ENCODE results near the gene GBP4.

Gene GBP4

GRCh38 chr1:89174491-89174890 is 24.3 kb downstream of the GBP4 start:
- no peak overlapping the region for H3K4me2 ChIP-seq (ENCODE audit: low read length)
- H3K27ac ChIP-seq: no peak overlapping the region
- no peaks in the 10 kb centered on the region for H3K27me3 ChIP-seq (ENCODE audit: control insufficient read depth, insufficient read depth, low read length)
- no peak overlapping the region for H3K9ac ChIP-seq
- no peaks in the 10 kb centered on the region for H3K79me2 ChIP-seq
- H3K36me3 ChIP-seq (ENCODE audit: control insufficient read depth, insufficient read depth, low read length): no peaks in the 10 kb centered on the region
- no peaks in the 10 kb centered on the region for H3K9me3 ChIP-seq (ENCODE audit: control insufficient read depth, low read length)
- TF ChIP-seq CTCF (IDR thresholded peaks at IDR 0.05): no peak
- no peak overlapping the region for H2AFZ ChIP-seq
- H3K4me1 ChIP-seq: no peaks in the 10 kb centered on the region
- H3K4me3 ChIP-seq (ENCODE audit: low read depth, low read length): no peak overlapping the region

GRCh38 chr1:89172468-89173143 is 26.1 kb downstream of the GBP4 start:
- no peak for TF ChIP-seq CTCF (IDR thresholded peaks at IDR 0.05)
- Histone ChIP-seq H3K27ac (no peak overlapping the region), H3K9me3 (ENCODE audit: control insufficient read depth, low read length) (no peaks in the 10 kb centered on the region), H2AFZ (no peak overlapping the region), H3K4me1 (no peaks in the 10 kb centered on the region), H3K27me3 (ENCODE audit: control insufficient read depth, insufficient read depth, low read length) (no peaks in the 10 kb centered on the region), H3K4me3 (ENCODE audit: low read depth, low read length) (no peak overlapping the region), H3K4me2 (ENCODE audit: low read length) (no peak overlapping the region), H3K36me3 (ENCODE audit: control insufficient read depth, insufficient read depth, low read length) (no peaks in the 10 kb centered on the region), H3K9ac (no peak overlapping the region), H3K79me2 (no peaks in the 10 kb centered on the region)

GRCh38 chr1:89171067-89171438 is 27.7 kb downstream of the GBP4 start:
- no peak for TF ChIP-seq CTCF (IDR thresholded peaks at IDR 0.05)
- Histone ChIP-seq H3K36me3 (ENCODE audit: control insufficient read depth, insufficient read depth, low read length) (no peaks in the 10 kb centered on the region), H3K4me1 (no peaks in the 10 kb centered on the region), H3K27ac (no peak overlapping the region), H3K9ac (no peak overlapping the region), H3K4me3 (ENCODE audit: low read depth, low read length) (no peak overlapping the region), H3K79me2 (no peaks in the 10 kb centered on the region), H2AFZ (no peak overlapping the region), H3K27me3 (ENCODE audit: control insufficient read depth, insufficient read depth, low read length) (no peaks in the 10 kb centered on the region), H3K9me3 (ENCODE audit: control insufficient read depth, low read length) (no peaks in the 10 kb centered on the region), H3K4me2 (ENCODE audit: low read length) (no peak overlapping the region)

DNA sequence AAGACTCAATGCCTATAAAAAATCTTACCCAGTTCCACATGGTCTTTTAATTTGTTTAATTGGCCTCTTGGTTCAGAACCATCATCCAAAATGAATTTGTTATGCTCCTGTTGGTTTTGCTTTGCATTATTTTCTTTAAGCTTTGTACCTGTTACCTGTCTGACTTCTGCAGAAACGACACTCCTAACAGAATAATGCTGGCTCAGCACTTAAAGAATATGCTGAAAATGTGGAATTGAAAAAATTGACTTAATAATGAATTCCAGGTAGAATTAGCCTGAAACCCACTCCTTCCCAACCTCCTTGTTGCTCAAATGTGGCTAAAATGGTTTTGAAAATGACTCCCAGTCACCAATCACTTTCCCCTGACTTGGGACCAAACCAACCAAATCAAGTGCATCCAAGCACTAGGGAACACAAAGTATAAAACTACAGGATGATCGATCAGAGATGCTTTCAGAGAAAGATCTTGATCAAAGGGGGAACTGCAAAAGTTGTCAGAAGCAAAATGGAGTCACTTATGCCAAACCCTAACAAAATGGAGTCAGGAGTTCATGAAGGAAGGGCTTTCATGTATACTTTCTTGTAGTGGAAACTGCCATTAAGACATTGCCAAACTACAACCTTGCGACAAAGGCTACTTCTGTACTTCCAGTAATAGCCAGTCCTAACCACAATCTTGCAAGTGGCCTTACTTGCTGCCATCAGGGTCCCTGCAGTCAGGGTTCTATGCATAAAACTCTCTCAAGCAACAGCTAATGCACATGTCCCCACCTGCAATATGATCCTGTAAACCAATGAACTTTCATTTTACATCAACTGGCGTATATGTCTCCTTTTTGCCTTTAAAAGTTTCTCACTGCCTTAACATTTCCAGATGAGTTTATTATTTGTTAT is 28.3 kb downstream of the GBP4 start:
- Histone ChIP-seq H3K4me1 (no peaks in the 10 kb centered on the region), H3K79me2 (no peaks in the 10 kb centered on the region), H3K4me3 (ENCODE audit: low read depth, low read length) (no peak overlapping the region), H3K27me3 (ENCODE audit: control insufficient read depth, insufficient read depth, low read length) (no peaks in the 10 kb centered on the region), H3K4me2 (ENCODE audit: low read length) (no peak overlapping the region), H3K9ac (no peak overlapping the region), H3K9me3 (ENCODE audit: control insufficient read depth, low read length) (no peaks in the 10 kb centered on the region), H2AFZ (no peak overlapping the region), H3K27ac (no peak overlapping the region), H3K36me3 (ENCODE audit: control insufficient read depth, insufficient read depth, low read length) (no peaks in the 10 kb centered on the region)
- TF ChIP-seq CTCF (IDR thresholded peaks at IDR 0.05): no peak
